HPDE6-E6E7 (cell line): Measurements from ENCODE around the gene PTPRM.
"Not testable (repeated sequence)": the region's sequence is repeated elsewhere in the genome, so short reads cannot be mapped to it uniquely, and the experiment has no call there.

ENCODE experiments used
- DNase-seq: peaks from one replicate; pipeline ENCODE4 v3.0.0; 2011; ENCODE audit warnings: missing footprints; ENCODE audit errors: extremely low spot score

Gene PTPRM

DNA sequence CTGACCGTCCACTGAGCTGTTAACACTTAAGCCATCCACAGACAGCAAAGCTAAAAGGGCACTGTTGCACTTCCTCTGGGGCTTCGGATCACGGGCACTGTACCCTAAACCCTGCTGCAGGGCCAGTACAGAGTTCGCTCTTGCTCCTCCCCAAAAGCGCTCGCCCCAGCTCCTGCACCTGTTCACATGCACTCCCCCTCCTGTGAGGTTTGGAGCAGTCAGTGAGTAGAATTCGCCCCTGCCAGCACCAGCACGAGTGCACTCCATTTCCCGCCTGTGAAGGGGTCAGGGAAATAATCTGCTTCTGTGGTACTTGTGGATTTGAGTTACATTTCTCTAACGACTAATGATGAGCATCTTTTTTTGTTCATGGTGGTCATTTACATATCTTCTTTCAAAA lies 158.8 kb downstream of the PTPRM start:
- DNase-seq: no peak

DNA sequence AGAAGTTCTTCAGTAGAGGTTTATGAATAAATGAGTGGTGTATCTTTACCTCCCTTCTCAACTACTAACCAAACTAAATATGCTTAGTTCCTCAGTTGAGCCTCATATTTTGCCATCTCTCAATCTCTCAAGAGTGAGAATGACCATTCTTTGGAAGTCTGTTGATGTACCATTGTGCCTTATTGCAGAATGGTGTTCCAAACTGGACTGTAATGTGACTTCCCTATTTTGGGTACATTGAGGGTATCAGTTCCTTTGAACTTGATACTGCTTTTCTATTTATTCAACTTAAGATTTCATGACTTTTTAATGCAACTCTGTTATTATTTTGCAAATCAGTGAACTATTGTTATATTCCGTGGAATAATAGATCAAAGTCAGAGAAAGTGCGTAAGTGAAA lies 159.4 kb downstream of the PTPRM start:
- no peak for DNase-seq

DNA sequence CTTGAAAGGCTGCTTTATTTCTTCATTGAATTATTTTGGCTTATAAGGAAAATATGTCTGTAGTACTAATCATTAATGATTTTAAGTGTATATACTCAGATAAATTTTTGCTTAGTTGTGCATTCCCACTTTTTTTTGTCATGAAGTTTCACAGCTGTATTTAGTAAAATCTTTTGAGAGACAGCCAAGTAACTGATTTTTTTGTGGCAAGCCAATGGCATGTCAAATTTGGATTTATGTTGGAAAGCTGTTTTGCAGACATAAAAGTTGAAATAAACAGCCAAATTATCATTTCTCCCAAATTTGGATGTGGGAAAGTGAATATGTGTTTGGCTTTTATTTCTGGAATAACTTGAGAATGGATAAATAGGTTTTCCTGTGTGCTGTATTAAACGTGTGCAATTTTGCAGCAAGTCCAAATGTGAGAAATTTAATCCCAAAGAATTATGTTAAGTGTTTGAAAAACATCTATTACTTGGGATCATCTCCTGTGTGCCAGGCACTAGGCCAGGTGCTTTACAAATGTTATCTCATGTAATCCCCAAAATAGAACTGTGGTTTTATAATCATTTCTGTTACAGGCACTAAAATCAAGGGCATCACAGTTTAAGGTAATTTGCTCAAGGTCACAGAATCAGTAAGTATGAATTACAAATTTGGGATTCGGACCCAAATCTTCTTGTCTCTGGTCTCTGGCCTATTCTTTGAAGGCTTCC lies 160.4 kb downstream of the PTPRM start:
- no peak for DNase-seq

DNA sequence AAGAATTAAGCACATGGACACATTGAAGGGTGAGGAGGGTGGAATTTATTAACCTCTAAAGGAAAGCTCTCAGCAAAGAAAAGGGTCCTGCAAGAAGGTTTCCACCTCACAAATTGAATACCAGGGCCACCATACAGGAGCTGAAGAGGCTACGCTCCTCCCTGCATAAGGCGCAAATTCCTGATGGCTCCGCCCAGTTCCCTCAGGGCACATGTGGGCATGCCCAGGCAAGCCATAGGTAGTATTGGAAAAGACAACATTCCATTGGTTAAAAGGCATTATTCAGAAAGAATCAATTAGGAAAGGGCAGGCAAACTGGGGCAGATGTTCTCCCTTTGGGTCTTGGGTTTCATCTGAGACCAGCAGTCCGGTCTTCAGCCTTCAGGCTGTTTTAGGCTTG lies 161.2 kb downstream of the PTPRM start:
- DNase-seq: no peak

DNA sequence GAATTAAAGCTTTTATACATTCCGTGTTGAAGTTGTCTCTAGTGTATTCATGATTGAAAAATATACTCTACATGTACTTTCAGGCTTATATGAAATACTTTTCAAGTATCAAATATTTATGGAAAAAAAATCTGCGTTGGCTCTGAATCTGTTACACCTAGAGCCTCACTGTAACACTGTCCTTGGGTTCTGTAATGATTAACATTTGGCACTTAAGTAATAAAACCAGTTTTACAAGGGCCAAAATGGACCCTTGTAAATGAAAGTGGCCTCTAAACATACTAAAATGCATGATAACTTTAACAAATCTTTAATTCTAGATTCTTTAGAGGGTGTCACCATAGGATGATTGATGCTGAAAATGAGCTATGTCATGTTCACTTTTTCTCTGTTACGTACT lies 162.8 kb downstream of the PTPRM start:
- no peak for DNase-seq

DNA sequence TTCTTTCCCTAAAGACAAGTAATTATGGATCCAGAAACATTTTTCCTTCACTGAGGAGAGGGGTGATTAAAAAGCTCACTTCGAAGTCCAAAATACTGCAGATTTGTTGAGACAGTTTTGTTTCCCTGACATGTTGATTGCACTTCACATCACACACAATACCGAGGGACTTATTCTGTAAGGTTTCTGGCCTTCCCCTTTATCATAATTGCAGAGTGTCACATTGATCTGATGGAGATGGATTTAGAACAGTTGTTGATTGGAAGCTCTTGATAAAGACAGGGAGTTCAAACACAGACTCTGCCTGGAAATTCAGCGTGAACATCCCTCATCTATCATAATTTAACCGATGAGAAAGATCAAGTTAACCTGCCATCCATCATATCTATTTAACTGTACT lies 163.6 kb downstream of the PTPRM start:
- DNase-seq: no peak

DNA sequence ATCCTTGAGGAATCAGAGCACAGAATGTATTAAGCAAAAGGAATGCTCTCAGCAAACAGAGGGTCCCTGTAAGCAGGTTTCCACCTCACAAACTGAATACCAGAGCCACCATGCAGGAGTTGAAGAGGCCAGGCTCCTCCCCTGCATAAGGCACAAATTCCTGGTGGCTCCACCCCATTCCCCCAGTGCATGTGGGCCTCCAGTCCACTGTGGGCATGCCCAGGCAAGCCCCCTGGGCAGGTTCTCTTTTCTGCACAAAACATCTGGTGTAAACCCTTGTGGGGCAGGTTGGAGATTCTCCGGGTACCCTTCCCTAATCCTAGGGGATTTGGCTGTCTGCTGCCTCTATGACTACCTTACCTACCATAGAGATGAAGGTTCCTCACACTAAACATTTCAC lies 166.5 kb downstream of the PTPRM start:
- DNase-seq: no peak

DNA sequence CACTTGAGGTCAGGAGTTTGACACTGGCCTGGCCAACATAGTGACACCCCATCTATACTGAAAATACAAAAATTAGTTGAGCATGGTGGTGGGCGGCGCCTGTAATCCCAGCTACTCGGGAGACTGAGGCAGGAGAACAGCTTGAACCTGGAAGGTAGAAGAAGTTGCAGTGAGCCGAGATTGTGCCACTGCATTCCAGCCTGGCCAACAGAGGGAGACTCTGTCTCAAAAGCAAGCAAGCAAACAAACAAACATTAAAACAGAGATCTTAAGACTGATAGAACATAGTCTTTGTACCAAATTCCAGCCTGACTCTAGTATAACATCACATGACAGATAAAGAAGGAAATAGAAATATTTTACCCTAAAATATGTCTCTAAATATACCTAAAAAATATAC lies 168.1 kb downstream of the PTPRM start:
- DNase-seq: no peak

DNA sequence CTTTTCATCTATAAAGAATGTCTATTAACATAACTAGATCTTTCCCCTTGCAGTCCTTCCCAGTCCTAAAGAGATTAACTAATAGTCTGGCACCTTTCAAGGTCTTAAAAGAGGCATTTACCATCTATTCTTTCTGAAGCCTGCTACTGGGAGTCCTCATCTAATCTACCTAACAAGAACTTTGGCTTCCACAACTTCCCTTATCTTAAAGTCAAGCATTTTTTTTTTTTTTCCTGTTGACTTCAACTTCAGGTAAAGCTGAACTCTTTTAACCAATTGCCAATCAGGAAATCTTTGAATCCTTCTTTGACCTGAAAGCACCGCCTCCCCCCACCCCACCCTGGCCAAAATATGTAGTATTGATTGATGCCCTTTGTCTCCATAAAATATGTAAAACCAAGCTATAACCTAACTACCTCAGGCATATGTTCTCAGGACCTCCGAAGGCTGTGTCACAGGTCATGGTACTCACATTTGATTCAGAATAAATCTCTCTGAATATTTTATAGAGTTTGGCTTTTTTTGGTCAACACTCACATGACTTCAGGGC lies 168.6 kb downstream of the PTPRM start:
- no peak for DNase-seq

DNA sequence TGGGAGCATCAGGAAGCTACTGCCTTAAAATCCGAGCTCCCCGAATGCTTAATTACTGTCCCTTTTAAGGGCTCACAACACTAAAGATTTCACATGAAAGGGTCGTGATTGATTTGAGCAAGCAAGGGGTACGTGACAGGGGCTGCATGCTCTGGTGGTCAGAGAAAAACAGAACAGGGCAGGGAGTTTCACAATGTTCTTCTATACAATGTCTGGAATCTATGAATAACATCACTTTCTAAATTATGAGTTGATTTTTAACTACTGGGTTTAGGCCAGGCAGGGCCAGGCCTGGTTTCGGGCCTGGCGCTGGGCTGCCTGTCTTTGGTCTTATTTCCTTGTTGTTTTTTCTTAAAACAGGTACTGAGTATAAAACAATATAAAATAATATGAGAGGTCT lies 169.4 kb downstream of the PTPRM start:
- DNase-seq: not testable (repeated sequence)

DNA sequence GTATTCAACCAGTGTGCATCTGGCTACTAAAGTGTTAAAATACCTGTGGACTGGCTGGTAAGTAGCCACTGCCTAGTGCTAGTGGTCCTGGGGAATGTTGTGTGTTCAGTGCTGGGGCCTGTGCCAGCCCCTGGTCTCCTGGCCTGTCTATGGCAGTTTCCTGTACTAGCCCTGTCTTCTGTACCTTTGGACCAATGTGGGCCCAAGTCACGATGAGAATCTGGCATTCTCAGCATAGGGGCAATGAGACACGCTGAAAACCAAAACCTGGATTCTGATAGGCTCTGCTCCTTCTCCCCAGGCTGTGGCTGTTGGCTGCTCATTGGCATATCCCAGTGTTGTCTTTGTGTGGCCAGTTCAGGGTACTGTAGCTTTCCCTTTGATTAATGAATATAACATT lies 170.4 kb downstream of the PTPRM start:
- no peak for DNase-seq

DNA sequence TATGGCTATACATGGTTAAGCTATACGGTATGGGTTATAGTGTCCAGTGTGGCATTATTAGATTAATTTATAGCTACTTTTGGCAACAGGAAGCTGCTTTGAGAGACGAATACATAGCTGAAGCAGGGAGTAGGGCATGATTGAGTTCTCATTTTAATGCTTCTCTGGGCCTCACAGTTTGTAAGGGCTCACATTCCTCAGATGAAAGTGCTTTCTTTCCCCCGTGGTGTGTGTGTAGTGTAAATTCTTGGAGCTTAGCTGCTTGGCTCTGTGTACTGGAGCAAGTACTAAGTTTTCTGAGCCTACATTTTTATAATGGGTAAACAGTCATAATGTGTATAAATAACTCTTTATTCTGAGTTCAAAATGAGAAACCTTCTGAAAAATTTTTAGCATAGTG lies 173.7 kb downstream of the PTPRM start:
- DNase-seq: no peak

DNA sequence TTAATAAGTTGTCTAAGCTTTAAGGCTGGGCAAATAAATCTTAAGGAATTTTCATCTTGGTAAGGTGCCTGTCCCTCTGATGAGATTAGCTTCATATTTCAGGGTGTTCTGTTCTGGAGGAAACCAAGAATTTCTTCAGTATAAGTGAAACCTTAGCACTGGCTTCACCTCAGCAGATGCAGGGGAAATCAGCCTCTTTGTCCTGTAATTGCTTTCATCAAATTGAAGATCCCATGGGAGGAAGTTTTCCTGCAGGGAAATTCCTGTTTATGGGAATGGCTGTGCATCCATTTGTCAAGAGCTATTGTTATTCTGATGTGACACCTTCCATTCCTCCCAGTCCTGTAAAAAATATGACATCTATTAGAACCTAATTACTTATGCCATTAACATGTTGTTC lies 174.5 kb downstream of the PTPRM start:
- no peak for DNase-seq

DNA sequence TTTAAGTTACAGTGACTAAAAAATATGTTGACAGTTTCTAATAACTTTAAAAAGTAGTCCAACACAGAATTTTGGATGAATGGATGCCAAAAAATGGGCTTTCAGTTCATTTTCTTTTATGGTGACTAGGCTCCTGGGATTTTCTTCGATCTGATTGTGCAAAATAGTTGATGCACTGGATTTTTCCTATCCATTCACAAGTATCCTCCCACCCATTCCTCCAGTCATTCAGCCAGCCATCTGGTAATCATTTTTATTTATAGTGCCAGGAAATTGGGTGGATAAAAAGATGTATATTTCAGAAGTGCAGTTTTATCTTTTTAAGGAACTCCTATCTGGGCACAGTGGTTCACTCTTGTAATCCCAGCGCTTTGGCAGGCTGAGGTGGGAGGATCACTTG lies 175.1 kb downstream of the PTPRM start:
- DNase-seq: no peak

DNA sequence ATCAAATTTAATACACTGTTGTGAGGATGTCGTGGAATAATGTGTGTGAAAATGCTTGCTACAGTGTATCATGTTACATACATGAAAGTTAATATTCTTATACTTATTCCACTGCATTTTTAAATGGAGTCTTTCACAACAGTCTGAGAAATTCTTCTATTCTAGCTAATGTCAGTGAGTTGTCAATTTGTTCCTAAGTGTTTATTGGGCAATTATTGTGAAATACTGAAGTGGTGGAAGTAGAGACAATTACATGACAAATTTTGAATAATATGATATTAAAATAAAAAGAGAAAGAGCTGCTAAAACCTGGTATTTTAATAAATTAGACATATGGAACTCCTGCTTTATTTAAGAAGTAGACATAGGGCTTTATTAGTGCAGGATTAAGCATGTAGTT lies 176.1 kb downstream of the PTPRM start:
- no peak for DNase-seq

DNA sequence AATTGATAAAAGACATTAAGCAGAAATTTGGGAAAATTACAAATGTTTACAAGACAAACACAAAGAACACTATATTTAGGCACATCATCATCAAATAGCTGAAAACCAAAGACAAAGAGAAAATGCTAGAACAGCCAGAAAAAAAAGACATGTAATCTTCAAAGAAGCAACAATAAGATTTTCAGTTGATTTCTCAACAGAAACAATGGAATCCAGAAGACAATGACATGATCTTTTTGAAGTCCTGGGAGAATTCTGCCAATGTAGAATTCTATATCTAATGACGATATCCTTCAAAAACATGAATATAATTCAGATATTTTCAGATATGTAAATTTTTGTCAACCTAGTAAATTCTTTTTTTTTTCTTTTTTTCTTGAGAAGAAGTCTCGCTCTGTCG lies 179.0 kb downstream of the PTPRM start:
- DNase-seq: no peak

DNA sequence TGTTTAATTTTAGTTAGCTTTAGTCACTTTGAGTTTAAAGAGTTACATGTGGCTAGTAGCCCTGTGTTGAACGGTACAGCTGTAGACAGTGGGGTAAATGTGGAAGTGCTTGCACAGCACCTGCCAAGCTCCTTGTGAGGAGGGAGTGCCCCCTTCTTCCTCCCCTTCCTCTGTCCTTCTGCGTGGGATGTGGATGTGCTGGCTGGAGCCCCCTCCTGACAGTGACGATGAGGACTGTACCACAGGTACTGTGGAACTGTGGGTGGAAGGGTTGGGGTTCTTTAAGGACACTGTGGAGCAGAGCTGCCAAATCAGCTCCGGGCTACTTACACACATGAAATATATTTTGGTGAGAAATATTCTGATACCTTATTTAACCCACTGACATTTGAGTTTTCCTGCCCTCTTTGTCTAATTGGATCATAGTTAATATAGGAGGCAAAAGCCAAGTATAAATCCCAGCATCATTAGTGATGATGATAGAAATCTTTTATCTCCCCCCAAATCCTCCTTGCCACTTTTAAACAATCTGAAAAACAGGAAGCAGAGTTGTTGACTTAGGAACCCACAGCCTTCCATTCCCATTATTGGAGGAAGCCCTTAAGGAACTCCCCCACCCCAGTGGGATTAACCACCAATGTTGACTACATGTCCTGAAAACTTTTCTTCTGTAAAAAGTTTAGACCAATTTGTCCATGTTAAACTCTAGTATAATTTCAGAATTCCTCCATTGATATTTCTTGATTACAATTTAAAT lies 181.3 kb downstream of the PTPRM start:
- DNase-seq: no peak

DNA sequence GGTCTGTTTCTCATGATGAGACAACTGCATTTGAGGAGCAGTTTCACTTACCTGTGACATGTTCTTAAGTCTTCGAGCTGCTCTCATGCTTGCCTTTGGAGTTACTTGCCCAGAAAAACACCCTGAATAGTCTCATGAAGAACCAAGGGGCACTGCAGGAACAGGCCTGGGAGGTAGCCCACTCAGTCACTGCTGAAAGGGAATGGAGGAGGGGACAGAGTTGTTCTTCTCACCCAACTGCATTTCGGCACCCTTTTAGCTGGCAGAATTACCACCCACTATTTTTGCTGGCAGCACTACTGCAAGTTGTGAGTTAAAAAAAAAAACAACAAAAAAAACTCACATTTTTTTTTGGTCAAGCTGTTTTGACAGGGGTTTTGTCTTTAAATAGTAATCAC lies 181.9 kb downstream of the PTPRM start:
- DNase-seq: no peak

DNA sequence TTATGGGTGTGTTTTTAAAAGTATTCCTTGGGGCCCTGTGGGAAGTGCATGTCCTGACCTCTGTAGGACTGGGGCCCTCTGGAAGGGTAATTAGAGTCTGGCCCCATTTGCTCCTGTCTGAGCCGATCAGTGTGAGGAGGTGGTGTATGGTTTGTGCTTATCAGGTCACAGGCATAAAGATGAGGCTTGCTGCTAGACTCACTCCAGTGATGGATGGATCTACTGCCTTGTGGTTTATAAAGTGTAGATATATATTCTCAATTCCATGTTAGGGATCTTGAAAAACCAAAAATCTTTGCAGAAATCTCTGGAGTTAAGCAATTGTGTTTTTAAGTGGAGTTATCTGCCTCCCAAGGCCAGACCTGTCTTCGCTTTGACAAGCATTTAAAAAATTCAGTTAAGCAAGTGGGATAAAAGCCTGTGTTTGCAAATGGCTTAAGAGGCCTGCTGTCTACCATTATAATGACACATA lies 182.4 kb downstream of the PTPRM start:
- no peak for DNase-seq

DNA sequence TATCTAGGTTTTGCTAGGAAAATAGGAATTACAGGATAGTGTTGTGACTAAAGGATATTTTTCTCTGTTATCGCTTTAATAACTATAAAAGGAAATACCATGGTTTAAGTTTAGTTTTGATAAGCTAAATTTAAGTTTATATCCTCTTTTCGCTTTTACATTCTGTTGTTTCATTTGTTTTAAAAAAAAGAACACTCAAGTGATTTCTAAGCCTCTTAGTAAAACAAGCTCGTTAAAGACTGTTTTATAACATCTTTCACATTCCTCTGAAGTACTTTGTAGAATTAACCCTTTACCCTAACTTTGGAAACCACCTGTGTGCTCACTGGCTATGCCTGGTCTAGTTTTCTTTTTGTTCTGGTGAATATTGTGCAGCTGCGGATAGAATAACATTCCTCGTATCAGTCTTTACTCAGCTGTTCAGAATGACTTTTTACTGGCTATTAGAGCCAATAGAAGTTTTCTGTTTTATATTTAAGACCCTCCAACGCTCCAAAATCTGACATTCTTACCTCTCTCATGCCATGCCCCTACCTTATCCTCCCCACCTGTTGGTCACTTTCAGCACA lies 183.1 kb downstream of the PTPRM start:
- DNase-seq: no peak

DNA sequence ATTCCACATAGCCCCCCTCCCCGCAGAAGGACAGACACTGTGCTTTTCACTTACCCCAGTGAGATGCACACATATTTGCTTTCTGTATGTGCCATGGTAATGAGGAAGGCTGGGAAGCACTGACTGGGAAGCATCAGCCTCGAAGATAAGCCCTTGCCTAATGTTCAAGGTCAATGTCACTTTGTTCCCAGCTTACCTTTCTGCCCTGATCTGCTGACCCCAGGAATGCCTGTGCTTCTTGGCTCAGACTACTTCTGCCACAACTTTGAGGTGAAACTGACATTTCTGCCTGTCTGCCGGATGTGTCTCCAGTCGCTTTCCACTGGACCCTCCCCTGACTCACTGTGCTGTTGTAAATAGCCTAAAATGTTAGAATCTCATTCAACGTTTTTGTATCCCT lies 183.8 kb downstream of the PTPRM start:
- no peak for DNase-seq

DNA sequence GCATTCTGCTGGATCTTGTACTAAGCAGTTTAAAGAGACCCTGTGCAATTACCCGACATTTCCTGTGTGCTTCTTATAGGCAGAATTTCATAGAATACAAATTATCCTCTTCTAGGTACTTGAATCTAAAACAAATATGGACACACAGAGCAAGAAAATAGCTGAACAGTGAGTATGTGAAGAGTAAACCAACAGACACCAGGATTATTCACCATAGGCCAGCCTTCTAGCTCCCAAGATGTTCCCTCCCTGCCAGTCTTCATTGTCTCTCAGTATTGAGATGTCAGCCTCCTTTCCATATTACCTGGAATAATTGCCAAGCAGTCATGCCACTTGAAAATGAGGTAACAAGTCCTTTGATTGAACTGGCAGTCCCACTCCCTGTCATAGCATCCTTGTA lies 187.1 kb downstream of the PTPRM start:
- DNase-seq: no peak

DNA sequence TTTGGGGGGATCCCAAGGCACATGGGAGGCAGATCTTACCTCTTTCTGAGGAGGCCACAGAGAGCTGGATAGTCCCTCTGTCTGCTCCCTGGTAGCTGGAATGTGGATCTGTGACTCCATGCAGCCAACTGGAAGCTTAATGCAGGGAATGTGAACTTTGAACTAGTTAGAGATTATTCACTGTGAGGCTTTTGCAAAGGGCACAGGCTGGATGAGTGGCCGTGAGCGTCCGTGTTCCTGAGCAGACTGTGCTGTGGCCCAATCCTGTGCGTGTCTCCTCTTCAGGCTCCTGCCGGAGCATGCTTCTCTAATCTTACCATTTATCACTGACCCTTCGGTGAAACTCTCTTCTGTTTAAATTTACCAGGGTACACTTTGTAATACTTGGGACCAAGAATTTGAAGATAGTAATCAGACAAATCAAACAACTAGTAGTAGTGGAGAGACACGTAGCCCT lies 187.6 kb downstream of the PTPRM start:
- no peak for DNase-seq
